Endothelial cell of umbilical vein (primary cell): ENCODE measurements around the gene GTF3C1. TPM values are rescaled to one million over a fixed set of nuclear protein-coding genes. Genes with fewer than 3 reads are reported as not detected.

Source experiments
- BruUV-seq: library from RNA; stranded (reverse); fragments of 400-500 nt; replicated peaks from 2 replicates; lab custom pipeline; 2021; lab: Mats Ljungman, UMichigan
- CTCF ChIA-PET: fragments of 300-600, 350-600 bp; sonication (Branson Sonifier 250); formaldehyde crosslinking; loops from one replicate; lab custom pipeline; 2021; ENCODE audit warnings: antibody characterized with exemption, inconsistent platforms; lab: Charles Lee
- POLR2A ChIA-PET: fragments of 300-600, 350-600 bp; sonication (Branson Sonifier 250); formaldehyde crosslinking; loops from one replicate; lab custom pipeline; 2021; ENCODE audit warnings: antibody characterized with exemption, inconsistent platforms; lab: Charles Lee
- DNase-seq: peaks from one replicate; pipeline ENCODE4 v3.0.0-alpha.2; 2011; ENCODE audit warnings: low read depth, low spot score
- FAIRE-seq: peaks from 2 replicates; lab custom pipeline; 2011; peaks lifted over from hg19 to GRCh38; lab: Jason Lieb, UNC
- H2AFZ ChIP-seq: 2 replicates; pipeline ENCODE4 v1.6.0; 2012; ENCODE audit warnings: low read depth, low read length, control low read depth, inconsistent platforms
- H3K27ac ChIP-seq: 2 replicates; pipeline ENCODE4 v1.5.1; 2011; ENCODE audit warnings: low read depth, mild to moderate bottlenecking, control low read depth, low read length, moderate library complexity; ENCODE audit not compliant: insufficient read depth
- H3K27me3 ChIP-seq, 2 experiments: 2 replicates each; pipeline versions ENCODE4 v1.6.0 to v1.6.1; 2011; ENCODE audit warnings: low read length in 2 of 2, mixed read lengths in 1 of 2; ENCODE audit not compliant: control insufficient read depth in 2 of 2, insufficient read depth in 2 of 2
- H3K36me3 ChIP-seq, 2 experiments: 2 replicates in 1 of 2; 3 replicates in 1 of 2; pipeline ENCODE4 v1.5.1; 2011; ENCODE audit warnings: low read length in 2 of 2, mild to moderate bottlenecking in 1 of 2, moderate library complexity in 1 of 2; ENCODE audit not compliant: control insufficient read depth in 2 of 2, insufficient read depth in 2 of 2; ENCODE audit errors: extremely low read depth in 1 of 2
- H3K4me1 ChIP-seq: 3 replicates; pipeline ENCODE4 v1.5.1; 2011; ENCODE audit warnings: mild to moderate bottlenecking, low read length; ENCODE audit not compliant: control insufficient read depth, insufficient read depth; ENCODE audit errors: extremely low read depth
- H3K4me2 ChIP-seq: 2 replicates; pipeline ENCODE4 v1.6.1; 2011; ENCODE audit warnings: low read length, control low read depth, mixed read lengths; ENCODE audit not compliant: insufficient read depth
- H3K4me3 ChIP-seq, 3 experiments: fragments of 200-600 bp in 1 of 3; sonication (generic), shearing (Covaris generic) in 1 of 3; replicated peaks in 1 of 3; 2 replicates each; pipeline ENCODE4 v1.5.1; 2011 to 2016; ENCODE audit warnings: control low read depth in 3 of 3, low read length in 3 of 3, mild to moderate bottlenecking in 2 of 3, inconsistent platforms in 1 of 3, low read depth in 1 of 3, moderate library complexity in 1 of 3; ENCODE audit not compliant: insufficient read depth in 1 of 3
- H3K79me2 ChIP-seq: 2 replicates; pipeline ENCODE4 v1.6.0; 2012; ENCODE audit warnings: low read length, inconsistent platforms; ENCODE audit not compliant: control insufficient read depth, insufficient read depth
- H3K9ac ChIP-seq: replicated peaks from 2 replicates; pipeline ENCODE3; 2011; ENCODE audit warnings: low read length, control low read depth; ENCODE audit not compliant: insufficient read depth; ENCODE audit errors: extremely low read depth
- H3K9me1 ChIP-seq: replicated peaks from 3 replicates; pipeline ENCODE4 v1.6.0; 2011; ENCODE audit warnings: mild to moderate bottlenecking, low read length; ENCODE audit not compliant: control insufficient read depth, insufficient read depth; ENCODE audit errors: extremely low read depth
- H3K9me3 ChIP-seq: replicated peaks from 2 replicates; pipeline ENCODE4 v1.5.1; 2012; ENCODE audit warnings: low read length, inconsistent platforms; ENCODE audit not compliant: control insufficient read depth, insufficient read depth
- H4K20me1 ChIP-seq: replicated peaks from 2 replicates; pipeline ENCODE3; 2011; ENCODE audit warnings: mild to moderate bottlenecking, low read length; ENCODE audit not compliant: control insufficient read depth, insufficient read depth; ENCODE audit errors: extremely low read depth
- EZH2 ChIP-seq: IDR thresholded peaks from 2 replicates; pipeline ENCODE4 v1.6.1; 2012; ENCODE audit warnings: borderline replicate concordance, low read depth, mild to moderate bottlenecking, moderate library complexity, low read length, inconsistent platforms; ENCODE audit not compliant: severe bottlenecking
- FOS ChIP-seq: IDR thresholded peaks from 2 replicates; pipeline ENCODE4 v1.6.1; 2011; ENCODE audit warnings: mild to moderate bottlenecking, low read length, moderate library complexity, borderline replicate concordance; ENCODE audit not compliant: insufficient read depth
- GATA2 ChIP-seq: IDR thresholded peaks from 2 replicates; pipeline ENCODE4 v1.7.0; 2011; ENCODE audit warnings: low read depth, mild to moderate bottlenecking, moderate library complexity, mixed read lengths, low read length; ENCODE audit not compliant: insufficient read length, insufficient read depth
- JUN ChIP-seq: IDR thresholded peaks from 2 replicates; pipeline ENCODE4 v1.6.1; 2011; ENCODE audit warnings: borderline replicate concordance, low read depth; ENCODE audit not compliant: insufficient read length, insufficient read depth
- MYC ChIP-seq: IDR thresholded peaks from one replicate; pipeline ENCODE4 v1.6.1; 2011; ENCODE audit warnings: mild to moderate bottlenecking, low read depth, low read length
- POLR2A ChIP-seq: IDR thresholded peaks from 2 replicates; pipeline ENCODE4 v1.6.1; 2012; ENCODE audit warnings: low read depth, mild to moderate bottlenecking, control low read depth, low read length
- POLR2AphosphoS5 ChIP-seq: IDR thresholded peaks from 2 replicates; pipeline ENCODE4 v1.6.1; 2012; ENCODE audit warnings: low read depth, mild to moderate bottlenecking, control low read depth, low read length, moderate library complexity; ENCODE audit not compliant: insufficient read depth
- dilution Hi-C: fragments of 300-500 bp; cut with MboI; formaldehyde crosslinking; loops from one replicate; pipeline ENCODE4 v1.15.0; 2019; ENCODE audit warnings: low sequenced_read_pairs; ENCODE audit not compliant: extremely low pct_ligation_motif_present
- intact Hi-C: fragments of 100-400 bp; cut with micrococcal nuclease; formaldehyde crosslinking; loops from one replicate; pipeline ENCODE4 v1.10.0; 2022
- polyA plus RNA-seq, 4 experiments: library from polyadenylated mRNA; depleted of rRNA in 3 of 4; stranded (reverse) in 3 of 4; unstranded in 1 of 4; fragments of >200 nt; gene quantifications; 2 replicates each; pipeline versions ENCODE4 v1.2.1 to v1.2.3, GENCODE V29; 2011 to 2012; ENCODE audit warnings: missing spikeins in 1 of 4
- total RNA-seq: library from RNA; stranded (reverse); gene quantifications from 2 replicates; pipeline ENCODE4 v1.2.3, GENCODE V29; 2021
- TF ChIP-seq, protein P1 (sequence below): IDR thresholded peaks from 2 replicates; pipeline ENCODE4 v1.6.1; 2011; ENCODE audit not compliant: insufficient read depth, insufficient read length
- TF ChIP-seq, protein P2 (sequence below), 2 donors: IDR thresholded peaks; 1 replicate in 1 of 2; 2 replicates in 1 of 2; pipeline ENCODE4 v1.5.1; 2011; ENCODE audit warnings: low read length in 2 of 2, mild to moderate bottlenecking in 2 of 2, moderate library complexity in 2 of 2, control low read depth in 1 of 2, inconsistent platforms in 1 of 2, low read depth in 1 of 2; ENCODE audit not compliant: insufficient read depth in 1 of 2; ENCODE audit errors: extremely low read depth in 1 of 2

Gene GTF3C1
- total and polyA plus RNA-seq, 2 donors (not counting 3 experiments of a cell fraction or from before 2014, with no cell fraction given): 58.1 to 86.1 TPM

DNA sequence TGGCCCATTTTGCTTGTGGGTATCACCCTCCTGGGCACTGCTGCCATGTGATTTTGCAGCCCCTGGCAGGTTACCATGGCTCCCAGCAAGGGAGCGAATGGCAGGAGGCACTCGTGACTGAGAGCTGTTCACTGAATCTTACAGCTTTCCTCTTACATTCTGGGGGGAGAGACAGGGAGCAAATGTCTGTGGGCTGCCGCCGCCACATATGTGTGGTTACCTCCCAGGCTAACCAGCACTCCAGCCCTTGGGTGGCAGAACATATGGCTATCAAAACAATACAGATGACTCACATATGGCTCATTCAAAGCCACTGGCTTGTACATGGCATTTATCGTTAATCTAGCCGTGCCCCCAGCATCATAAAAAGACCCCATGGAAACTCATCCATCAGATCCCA is 19.8 kb downstream of the GTF3C1 start:
- H3K79me2 ChIP-seq: no peaks in the 10 kb centered on the region
- peaks cover 26 to 54% of the 10 kb centered on the region in 2 experiments for H3K36me3 ChIP-seq
- no peaks in the 10 kb centered on the region for H3K27me3 ChIP-seq
- no peaks in the 10 kb centered on the region for H3K9me1 ChIP-seq
- no peak overlapping the region for H3K4me3 ChIP-seq
- CTCF ChIA-PET: no interaction called here
- BruUV-seq: no TSS peak
- POLR2A ChIA-PET: no interaction called here
- H3K4me1 ChIP-seq: no peaks in the 10 kb centered on the region
- TF ChIP-seq FOS (no peak), MYC (no peak), GATA2 (no peak), POLR2A (no peak)
- TF ChIP-seq, protein P1, sequence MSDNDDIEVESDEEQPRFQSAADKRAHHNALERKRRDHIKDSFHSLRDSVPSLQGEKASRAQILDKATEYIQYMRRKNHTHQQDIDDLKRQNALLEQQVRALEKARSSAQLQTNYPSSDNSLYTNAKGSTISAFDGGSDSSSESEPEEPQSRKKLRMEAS: no peak
- TF ChIP-seq, protein P2, sequence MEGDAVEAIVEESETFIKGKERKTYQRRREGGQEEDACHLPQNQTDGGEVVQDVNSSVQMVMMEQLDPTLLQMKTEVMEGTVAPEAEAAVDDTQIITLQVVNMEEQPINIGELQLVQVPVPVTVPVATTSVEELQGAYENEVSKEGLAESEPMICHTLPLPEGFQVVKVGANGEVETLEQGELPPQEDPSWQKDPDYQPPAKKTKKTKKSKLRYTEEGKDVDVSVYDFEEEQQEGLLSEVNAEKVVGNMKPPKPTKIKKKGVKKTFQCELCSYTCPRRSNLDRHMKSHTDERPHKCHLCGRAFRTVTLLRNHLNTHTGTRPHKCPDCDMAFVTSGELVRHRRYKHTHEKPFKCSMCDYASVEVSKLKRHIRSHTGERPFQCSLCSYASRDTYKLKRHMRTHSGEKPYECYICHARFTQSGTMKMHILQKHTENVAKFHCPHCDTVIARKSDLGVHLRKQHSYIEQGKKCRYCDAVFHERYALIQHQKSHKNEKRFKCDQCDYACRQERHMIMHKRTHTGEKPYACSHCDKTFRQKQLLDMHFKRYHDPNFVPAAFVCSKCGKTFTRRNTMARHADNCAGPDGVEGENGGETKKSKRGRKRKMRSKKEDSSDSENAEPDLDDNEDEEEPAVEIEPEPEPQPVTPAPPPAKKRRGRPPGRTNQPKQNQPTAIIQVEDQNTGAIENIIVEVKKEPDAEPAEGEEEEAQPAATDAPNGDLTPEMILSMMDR (IDR thresholded peaks at IDR 0.05; ENCODE audit: extremely low read depth in 1 of 2, insufficient read depth in 1 of 2, low read depth in 1 of 2, low read length in 2 of 2): no peak
- no peak overlapping the region for H3K27ac ChIP-seq
- FAIRE-seq (no peak), DNase-seq (no peak)
- H3K4me2 ChIP-seq: no peak overlapping the region
- no peak overlapping the region for H2AFZ ChIP-seq
- dilution Hi-C loops (no loop called here), intact Hi-C loops (no loop called here)
- H3K9me3 ChIP-seq: no peaks in the 10 kb centered on the region
- no peak overlapping the region for H3K9ac ChIP-seq
- no peaks in the 10 kb centered on the region for H4K20me1 ChIP-seq

DNA sequence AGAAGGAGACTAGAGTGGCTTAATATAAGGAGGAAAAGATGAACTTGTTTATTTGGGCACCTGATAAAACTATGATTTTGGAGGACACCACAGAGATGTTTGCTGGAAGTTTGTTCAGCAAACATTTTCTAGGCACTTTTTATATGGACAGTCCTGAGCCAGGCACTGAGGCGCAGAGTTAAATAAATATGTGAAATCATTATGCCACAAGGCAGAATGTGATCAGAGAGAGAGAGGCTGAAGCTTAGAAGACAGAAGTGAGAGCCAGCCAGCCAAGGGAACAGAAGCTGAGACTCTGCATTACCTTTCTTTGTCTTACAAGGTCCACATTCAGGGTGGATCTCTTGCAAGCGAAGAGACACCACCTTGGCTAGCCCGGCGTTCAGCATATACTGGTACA is 21.4 kb downstream of the GTF3C1 start:
- Histone ChIP-seq H3K36me3 (peaks cover 34 to 58% of the 10 kb centered on the region in 2 experiments), H3K27me3 (no peaks in the 10 kb centered on the region), H3K9ac (no peak overlapping the region), H4K20me1 (no peaks in the 10 kb centered on the region), H3K9me3 (no peaks in the 10 kb centered on the region), H3K4me1 (no peaks in the 10 kb centered on the region), H3K9me1 (no peaks in the 10 kb centered on the region), H3K27ac (no peak overlapping the region), H3K4me2 (no peak overlapping the region), H3K79me2 (no peaks in the 10 kb centered on the region), H2AFZ (no peak overlapping the region), H3K4me3 (no peak overlapping the region)
- no peak for DNase-seq
- TF ChIP-seq POLR2AphosphoS5 (no peak), GATA2 (no peak), MYC (no peak), POLR2A (no peak), FOS (no peak), EZH2 (no peak), JUN (no peak)
- TF ChIP-seq, protein P1: no peak
- TF ChIP-seq, protein P2 (IDR thresholded peaks at IDR 0.05; ENCODE audit: extremely low read depth in 1 of 2, insufficient read depth in 1 of 2, low read depth in 1 of 2, low read length in 2 of 2): no peak
- BruUV-seq: no TSS peak
- no peak for FAIRE-seq
- CTCF ChIA-PET: no interaction called here
- dilution Hi-C loops (no loop called here), intact Hi-C loops (no loop called here)
- POLR2A ChIA-PET: no interaction called here
